ENCODE results near the gene VGLL4.

GRCh38 chr3:11558002-11558401 is 85.7 kb downstream of the VGLL4 start:
- TF ChIP-seq SUZ12 (IDR thresholded peaks at IDR 0.05) (no peak), SP1 (IDR thresholded peaks at IDR 0.05) (no peak), LEF1 (IDR thresholded peaks at IDR 0.05; ENCODE audit: borderline replicate concordance) (no peak), HDGF (IDR thresholded peaks at IDR 0.05; ENCODE audit: borderline replicate concordance) (no peak), FOXM1 (IDR thresholded peaks at IDR 0.05; ENCODE audit: borderline replicate concordance) (no peak), ZNF384 (IDR thresholded peaks at IDR 0.05) (no peak), BHLHE40 (IDR thresholded peaks at IDR 0.05; ENCODE audit: borderline replicate concordance) (no peak), FOXA1 (IDR thresholded peaks at IDR 0.05) (no peak), NFRKB (IDR thresholded peaks at IDR 0.05) (no peak), PKNOX1 (IDR thresholded peaks at IDR 0.05) (no peak), TARDBP (IDR thresholded peaks at IDR 0.05) (no peak), ELF4 (IDR thresholded peaks at IDR 0.05) (no peak), ARNT (IDR thresholded peaks at IDR 0.05) (no peak), FOXK2 (IDR thresholded peaks at IDR 0.05) (no peak)
